ENCODE measurements around the gene PRMT2. TPM values are rescaled to one million over a fixed set of nuclear protein-coding genes. Genes with fewer than 3 reads are reported as not detected.
"Not testable (repeated sequence)": the region's sequence is repeated elsewhere in the genome, so short reads cannot be mapped to it uniquely, and the experiment has no call there.

The PRMT2 gene
- total RNA-seq, 4 donors from 2014 or later, result 136 to 161 (median 142) TPM

GRCh38 chr21:46626536-46626935, 8.9 kb upstream of the PRMT2 start:
- intact Hi-C loops (cut with DNase I), result no loop called here
- Histone ChIP-seq H3K4me3 (no peak overlapping the region), H3K9me3 (peaks cover 0 to 19% (median 17%) of the 10 kb centered on the region in 4 donors), H3K27me3 (peaks cover 0 to 27% (median 0%) of the 10 kb centered on the region in 4 donors), H3K4me1 (peaks cover 0 to 15% (median 6%) of the 10 kb centered on the region in 4 donors), H3K36me3 (no peaks in the 10 kb centered on the region), H3K27ac (replicated peaks in 1 of 4) (no peak overlapping the region)
- WGBS, result 95% methylated on average over 7 of the region's 7 CpGs
- DNase-seq (ENCODE audit: extremely low spot score), result no peak
- TF ChIP-seq EP300 (IDR thresholded peaks at IDR 0.05), result no peak
- TF ChIP-seq POLR2AphosphoS5 (IDR thresholded peaks at IDR 0.05), result no peak

DNA sequence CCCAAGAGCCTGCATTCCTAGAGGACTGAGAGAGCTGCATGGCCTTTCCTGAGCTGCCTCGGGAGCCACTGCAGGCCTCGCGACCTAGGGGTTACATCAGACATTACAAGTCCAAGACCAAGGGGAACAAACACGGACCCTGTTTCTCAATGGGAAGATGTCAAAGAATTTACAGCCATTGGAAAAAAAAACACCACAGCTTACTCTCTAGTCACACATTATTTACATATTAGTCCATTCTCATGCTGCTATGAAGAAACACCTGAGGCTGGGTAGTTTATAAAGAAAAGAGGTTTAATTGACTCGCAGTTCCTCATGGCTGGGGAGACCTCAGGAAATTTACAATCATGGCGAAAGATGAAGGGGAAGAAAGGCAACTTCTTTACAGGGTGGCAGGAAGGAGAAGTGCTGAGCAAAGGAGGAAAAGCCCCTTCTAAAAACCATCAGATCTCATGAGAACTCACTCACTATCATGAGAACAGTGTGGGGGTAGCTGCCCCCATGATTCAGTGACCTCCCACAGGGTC, 8.4 kb upstream of the PRMT2 start:
- DNase-seq (ENCODE audit: extremely low spot score), result no peak
- TF ChIP-seq EP300 (IDR thresholded peaks at IDR 0.05) (no peak), CTCF (IDR thresholded peaks at IDR 0.05) (no peak), POLR2A (IDR thresholded peaks at IDR 0.05; ENCODE audit: low read depth) (no peak), POLR2AphosphoS5 (IDR thresholded peaks at IDR 0.05) (no peak)
- intact Hi-C loops (cut with DNase I), result no loop called here
- Histone ChIP-seq H3K4me3 (no peak overlapping the region), H3K27ac (replicated peaks in 1 of 4) (no peak overlapping the region), H3K27me3 (peaks cover 0 to 27% (median 0%) of the 10 kb centered on the region in 4 donors), H3K36me3 (no peaks in the 10 kb centered on the region), H3K4me1 (peaks cover 0 to 10% (median 3%) of the 10 kb centered on the region in 4 donors), H3K9me3 (peaks cover 0 to 19% (median 17%) of the 10 kb centered on the region in 4 donors)
- 78% methylated on average over 6 of the region's 6 CpGs for WGBS

- Histone ChIP-seq H3K27ac (replicated peaks in 1 of 4) (no peak overlapping the region), H3K27me3 (peaks cover 0 to 27% (median 0%) of the 10 kb centered on the region in 4 donors), H3K4me1 (peaks cover 0 to 9% (median 2%) of the 10 kb centered on the region in 4 donors), H3K4me3 (no peak overlapping the region), H3K9me3 (peaks cover 0 to 19% (median 17%) of the 10 kb centered on the region in 4 donors), H3K36me3 (no peaks in the 10 kb centered on the region)
- DNase-seq (ENCODE audit: extremely low spot score), result no peak
- TF ChIP-seq CTCF (IDR thresholded peaks at IDR 0.05) (no peak), POLR2A (IDR thresholded peaks at IDR 0.05; ENCODE audit: low read depth) (no peak), POLR2AphosphoS5 (IDR thresholded peaks at IDR 0.05) (no peak), EP300 (IDR thresholded peaks at IDR 0.05) (no peak)
- WGBS, result 90% methylated on average over 4 of the region's 4 CpGs
- intact Hi-C loops (cut with DNase I), result no loop called here
Measured at GRCh38 chr21:46627726-46628125, 7.7 kb upstream of the PRMT2 start.

DNA sequence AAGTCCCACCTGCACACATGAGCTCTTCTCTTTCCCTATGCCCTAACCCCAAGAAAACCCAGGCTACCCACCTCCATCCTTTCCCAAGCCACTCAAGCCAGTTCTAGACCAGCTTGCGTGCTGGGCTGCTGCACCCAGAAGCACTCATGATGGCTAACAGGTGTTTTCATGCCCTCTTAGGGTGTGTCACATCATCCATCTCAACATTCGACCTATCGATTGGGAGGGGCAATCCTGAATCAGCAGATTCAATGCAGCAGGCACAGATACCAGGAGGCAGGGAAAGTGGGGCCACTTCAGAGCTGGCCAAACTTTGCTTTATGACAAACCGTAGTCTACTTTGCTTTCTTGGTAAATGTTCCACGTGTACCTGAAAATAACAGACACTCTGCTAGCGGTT, 6.6 kb upstream of the PRMT2 start:
- 87% methylated on average over 6 of the region's 6 CpGs for WGBS
- peaks cover 0 to 4% (median 0%) of the 10 kb centered on the region in 4 donors for H3K4me1 ChIP-seq
- H3K27me3 ChIP-seq, result peaks cover 0 to 27% (median 0%) of the 10 kb centered on the region in 4 donors
- no peak overlapping the region for H3K27ac ChIP-seq (replicated peaks in 1 of 4)
- no peak for DNase-seq (ENCODE audit: extremely low spot score)
- intact Hi-C loops (cut with DNase I), result no loop called here
- TF ChIP-seq EP300 (IDR thresholded peaks at IDR 0.05) (no peak), POLR2A (IDR thresholded peaks at IDR 0.05; ENCODE audit: low read depth) (no peak), CTCF (IDR thresholded peaks at IDR 0.05) (no peak), POLR2AphosphoS5 (IDR thresholded peaks at IDR 0.05) (no peak)
- H3K4me3 ChIP-seq, result no peak overlapping the region
- no peaks in the 10 kb centered on the region for H3K36me3 ChIP-seq
- H3K9me3 ChIP-seq, result peaks cover 0 to 19% (median 17%) of the 10 kb centered on the region in 4 donors

DNA sequence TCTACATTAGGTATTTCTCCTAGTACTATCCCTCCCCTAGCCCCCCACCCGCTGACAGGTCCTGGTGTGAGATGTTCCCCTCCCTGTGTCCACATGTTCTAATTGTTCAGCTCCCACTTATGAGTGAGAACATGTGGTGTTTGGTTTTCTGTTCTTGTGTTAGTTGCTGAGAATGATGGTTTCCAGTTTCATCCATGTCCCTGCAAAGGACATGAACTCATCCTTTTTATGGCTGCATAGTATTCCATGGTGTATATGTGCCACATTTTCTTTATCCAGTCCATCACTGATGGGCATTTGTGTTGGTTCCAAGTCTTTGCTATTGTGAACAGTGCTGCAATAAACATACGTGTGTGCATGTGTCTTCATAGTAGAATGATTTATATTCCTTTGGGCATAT, 4.6 kb upstream of the PRMT2 start:
- WGBS, result 95% methylated on average over 2 of the region's 2 CpGs
- H3K4me3 ChIP-seq; DNase-seq (ENCODE audit: extremely low spot score); H3K9me3 ChIP-seq; intact Hi-C loops (cut with DNase I); H3K36me3 ChIP-seq; H3K27ac ChIP-seq (replicated peaks in 1 of 4); H3K4me1 ChIP-seq: not testable (repeated sequence)
- peaks cover 0 to 27% (median 0%) of the 10 kb centered on the region in 4 donors for H3K27me3 ChIP-seq

GRCh38 chr21:46633566-46633965, 1.9 kb upstream of the PRMT2 start:
- no peaks in the 10 kb centered on the region for H3K36me3 ChIP-seq
- no peaks in the 10 kb centered on the region for H3K9me3 ChIP-seq
- no peak overlapping the region for H3K27ac ChIP-seq (replicated peaks in 1 of 4)
- H3K27me3 ChIP-seq, result peaks cover 0 to 14% (median 0%) of the 10 kb centered on the region in 4 donors
- WGBS, result 97% methylated on average over 5 of the region's 5 CpGs
- H3K4me3 ChIP-seq, result no peak overlapping the region
- DNase-seq (ENCODE audit: extremely low spot score), result no peak
- peaks cover 25 to 36% (median 34%) of the 10 kb centered on the region in 4 donors for H3K4me1 ChIP-seq
- TF ChIP-seq CTCF (IDR thresholded peaks at IDR 0.05) (no peak), POLR2AphosphoS5 (IDR thresholded peaks at IDR 0.05) (no peak), POLR2A (IDR thresholded peaks at IDR 0.05; ENCODE audit: low read depth) (no peak)
- intact Hi-C loops (cut with DNase I), result no loop called here
